HEK293 (cell line): ENCODE measurements around the gene FLT3LG.
A peak's percentile ranks its signal among the peaks of the same experiment; 100 is the strongest.

Experiments used
- CTCF ChIA-PET: fragments of 350-600 bp; formaldehyde crosslinking; extraction: SDS; loops from one replicate; lab custom pipeline; 2021; ENCODE audit warnings: antibody characterized with exemption; lab: Yijun Ruan, JAX
- POLR2A ChIA-PET: fragments of 300-600 bp; formaldehyde crosslinking; extraction: SDS; loops from one replicate; lab custom pipeline; 2020; ENCODE audit warnings: antibody characterized with exemption, inconsistent platforms; lab: Yijun Ruan, JAX
- H3K27ac ChIP-seq: fragments of 200-500 bp; sonication (Bioruptor generic); 2 replicates; pipeline ENCODE4 v1.5.1; 2014; ENCODE audit warnings: low read depth, low read length, control low read depth, inconsistent platforms; ENCODE audit errors: extremely low read depth
- H3K36me3 ChIP-seq, 2 experiments: fragments of 200-500 bp in 1 of 2; sonication (Bioruptor generic) in 1 of 2; 1 replicate in 1 of 2; 2 replicates in 1 of 2; pipeline ENCODE4 v1.5.1; 2014 to 2017; ENCODE audit warnings: inconsistent platforms in 2 of 2, low read length in 2 of 2; ENCODE audit not compliant: control insufficient read depth in 2 of 2, insufficient read depth in 1 of 2
- H3K4me1 ChIP-seq: fragments of 200-500 bp; sonication (Bioruptor generic); 2 replicates; pipeline ENCODE4 v1.5.1; 2014; ENCODE audit warnings: mild to moderate bottlenecking, low read length, inconsistent platforms; ENCODE audit not compliant: control insufficient read depth, insufficient read depth
- H3K4me3 ChIP-seq: 2 replicates; pipeline ENCODE4 v1.5.1; 2011; ENCODE audit warnings: low read depth, mild to moderate bottlenecking, control low read depth, low read length, moderate library complexity
- H3K9me3 ChIP-seq: fragments of 200-500 bp; sonication (Bioruptor generic); 2 replicates; pipeline ENCODE4 v1.5.1; 2014; ENCODE audit warnings: low read depth, low read length, inconsistent platforms; ENCODE audit not compliant: control insufficient read depth, insufficient read depth
- GLI4 ChIP-seq: fragments of 450-650 bp; formaldehyde crosslinking; IDR thresholded peaks from 2 replicates; pipeline ENCODE4 v1.5.1; 2016; ENCODE audit warnings: missing biosample characterization, missing genetic modification characterization
- HOXA7 ChIP-seq: sonication (generic); formaldehyde crosslinking; IDR thresholded peaks from 2 replicates; pipeline ENCODE4 v1.8.1; 2022; ENCODE audit warnings: missing genetic modification reagents, borderline replicate concordance
- MZF1 ChIP-seq: fragments of 450-650 bp; formaldehyde crosslinking; IDR thresholded peaks from 2 replicates; pipeline ENCODE4 v1.5.1; 2017; ENCODE audit warnings: missing biosample characterization, missing genetic modification characterization, borderline replicate concordance
- SP7 ChIP-seq: fragments of 450-650 bp; formaldehyde crosslinking; IDR thresholded peaks from 2 replicates; pipeline ENCODE4 v1.5.1; 2016; ENCODE audit warnings: missing biosample characterization, missing genetic modification characterization
- WT1 ChIP-seq: fragments of 450-650 bp; formaldehyde crosslinking; IDR thresholded peaks from 2 replicates; pipeline ENCODE4 v1.5.1; 2016; ENCODE audit warnings: missing biosample characterization, missing genetic modification characterization
- YY1 ChIP-seq: fragments of 450-650 bp; formaldehyde crosslinking; IDR thresholded peaks from 2 replicates; pipeline ENCODE4 v1.5.1; 2018; ENCODE audit warnings: missing biosample characterization, missing genetic modification characterization
- ZBTB17 ChIP-seq: fragments of 450-650 bp; formaldehyde crosslinking; IDR thresholded peaks from 2 replicates; pipeline ENCODE4 v1.5.1; 2016; ENCODE audit warnings: missing biosample characterization, missing genetic modification characterization
- ZFP69B ChIP-seq: fragments of 450-650 bp; formaldehyde crosslinking; IDR thresholded peaks from 2 replicates; pipeline ENCODE4 v1.5.1; 2016; ENCODE audit warnings: missing biosample characterization, missing genetic modification characterization
- ZNF146 ChIP-seq: fragments of 450-650 bp; formaldehyde crosslinking; IDR thresholded peaks from 2 replicates; pipeline ENCODE4 v1.5.1; 2016; ENCODE audit warnings: missing biosample characterization, missing genetic modification characterization
- ZNF366 ChIP-seq: fragments of 450-650 bp; formaldehyde crosslinking; conservative IDR thresholded peaks from 2 replicates; pipeline ENCODE4 v1.5.1; 2016; ENCODE audit warnings: missing biosample characterization, missing genetic modification characterization
- ZNF391 ChIP-seq: fragments of 450-650 bp; formaldehyde crosslinking; IDR thresholded peaks from 2 replicates; pipeline ENCODE4 v1.5.1; 2016; ENCODE audit warnings: low read depth, missing biosample characterization, missing genetic modification characterization, borderline replicate concordance
- ZNF394 ChIP-seq: fragments of 450-650 bp; formaldehyde crosslinking; IDR thresholded peaks from 2 replicates; pipeline ENCODE4 v1.5.1; 2016; ENCODE audit warnings: missing biosample characterization, missing genetic modification characterization, mild to moderate bottlenecking, moderate library complexity, borderline replicate concordance
- ZNF521 ChIP-seq: fragments of 450-650 bp; formaldehyde crosslinking; IDR thresholded peaks from 2 replicates; pipeline ENCODE4 v1.5.1; 2017; ENCODE audit warnings: missing biosample characterization, mild to moderate bottlenecking, missing genetic modification characterization
- ZNF549 ChIP-seq: fragments of 450-650 bp; IDR thresholded peaks from 2 replicates; pipeline ENCODE4 v1.5.1; 2018; ENCODE audit warnings: missing biosample characterization, missing genetic modification characterization, mild to moderate bottlenecking, inconsistent platforms, moderate library complexity
- ZNF645 ChIP-seq: fragments of 450-650 bp; formaldehyde crosslinking; IDR thresholded peaks from 2 replicates; pipeline ENCODE4; 2016; ENCODE audit warnings: missing biosample characterization, missing genetic modification characterization
- ZNF660 ChIP-seq: fragments of 450-650 bp; IDR thresholded peaks from 2 replicates; pipeline ENCODE4 v1.5.1; 2018; ENCODE audit warnings: missing biosample characterization, mild to moderate bottlenecking, missing genetic modification characterization
- ZNF830 ChIP-seq: fragments of 450-650 bp; IDR thresholded peaks from 2 replicates; pipeline ENCODE4 v1.5.0; 2018; ENCODE audit warnings: missing biosample characterization, missing genetic modification characterization, low read depth, mild to moderate bottlenecking, moderate library complexity
- ZSCAN5A ChIP-seq: fragments of 450-650 bp; formaldehyde crosslinking; IDR thresholded peaks from 2 replicates; pipeline ENCODE4 v1.5.1; 2016; ENCODE audit warnings: missing biosample characterization, missing genetic modification characterization
- ZXDB ChIP-seq: fragments of 450-650 bp; formaldehyde crosslinking; IDR thresholded peaks from 2 replicates; pipeline ENCODE4 v1.5.1; 2016; ENCODE audit warnings: missing biosample characterization, missing genetic modification characterization
- TF ChIP-seq, protein P1 (sequence below): fragments of 450-650 bp; formaldehyde crosslinking; IDR thresholded peaks from 2 replicates; pipeline ENCODE4 v1.5.1; 2016; ENCODE audit warnings: missing biosample characterization, missing genetic modification characterization
- TF ChIP-seq, protein P2 (sequence below): fragments of 450-650 bp; formaldehyde crosslinking; IDR thresholded peaks from 2 replicates; pipeline ENCODE4 v1.5.1; 2016; ENCODE audit warnings: missing biosample characterization, missing genetic modification characterization
- TF ChIP-seq, protein P3 (sequence below): fragments of 450-650 bp; formaldehyde crosslinking; IDR thresholded peaks from 2 replicates; pipeline ENCODE4 v1.5.1; 2016; ENCODE audit warnings: missing biosample characterization, missing genetic modification characterization

FLT3LG gene

GRCh38 chr19:49475191-49475917, 1.3 kb downstream of the FLT3LG start (continued):
- TF ChIP-seq ZNF645 (no peak), MZF1 (tag by site-specific recombination) (no peak), ZNF366 (tag by site-specific recombination) (peak; percentile 60), YY1 (tag by site-specific recombination) (no peak)
- TF ChIP-seq, protein P1, sequence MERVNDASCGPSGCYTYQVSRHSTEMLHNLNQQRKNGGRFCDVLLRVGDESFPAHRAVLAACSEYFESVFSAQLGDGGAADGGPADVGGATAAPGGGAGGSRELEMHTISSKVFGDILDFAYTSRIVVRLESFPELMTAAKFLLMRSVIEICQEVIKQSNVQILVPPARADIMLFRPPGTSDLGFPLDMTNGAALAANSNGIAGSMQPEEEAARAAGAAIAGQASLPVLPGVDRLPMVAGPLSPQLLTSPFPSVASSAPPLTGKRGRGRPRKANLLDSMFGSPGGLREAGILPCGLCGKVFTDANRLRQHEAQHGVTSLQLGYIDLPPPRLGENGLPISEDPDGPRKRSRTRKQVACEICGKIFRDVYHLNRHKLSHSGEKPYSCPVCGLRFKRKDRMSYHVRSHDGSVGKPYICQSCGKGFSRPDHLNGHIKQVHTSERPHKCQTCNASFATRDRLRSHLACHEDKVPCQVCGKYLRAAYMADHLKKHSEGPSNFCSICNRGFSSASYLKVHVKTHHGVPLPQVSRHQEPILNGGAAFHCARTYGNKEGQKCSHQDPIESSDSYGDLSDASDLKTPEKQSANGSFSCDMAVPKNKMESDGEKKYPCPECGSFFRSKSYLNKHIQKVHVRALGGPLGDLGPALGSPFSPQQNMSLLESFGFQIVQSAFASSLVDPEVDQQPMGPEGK (tag by site-specific recombination): peak; percentile 70

DNA sequence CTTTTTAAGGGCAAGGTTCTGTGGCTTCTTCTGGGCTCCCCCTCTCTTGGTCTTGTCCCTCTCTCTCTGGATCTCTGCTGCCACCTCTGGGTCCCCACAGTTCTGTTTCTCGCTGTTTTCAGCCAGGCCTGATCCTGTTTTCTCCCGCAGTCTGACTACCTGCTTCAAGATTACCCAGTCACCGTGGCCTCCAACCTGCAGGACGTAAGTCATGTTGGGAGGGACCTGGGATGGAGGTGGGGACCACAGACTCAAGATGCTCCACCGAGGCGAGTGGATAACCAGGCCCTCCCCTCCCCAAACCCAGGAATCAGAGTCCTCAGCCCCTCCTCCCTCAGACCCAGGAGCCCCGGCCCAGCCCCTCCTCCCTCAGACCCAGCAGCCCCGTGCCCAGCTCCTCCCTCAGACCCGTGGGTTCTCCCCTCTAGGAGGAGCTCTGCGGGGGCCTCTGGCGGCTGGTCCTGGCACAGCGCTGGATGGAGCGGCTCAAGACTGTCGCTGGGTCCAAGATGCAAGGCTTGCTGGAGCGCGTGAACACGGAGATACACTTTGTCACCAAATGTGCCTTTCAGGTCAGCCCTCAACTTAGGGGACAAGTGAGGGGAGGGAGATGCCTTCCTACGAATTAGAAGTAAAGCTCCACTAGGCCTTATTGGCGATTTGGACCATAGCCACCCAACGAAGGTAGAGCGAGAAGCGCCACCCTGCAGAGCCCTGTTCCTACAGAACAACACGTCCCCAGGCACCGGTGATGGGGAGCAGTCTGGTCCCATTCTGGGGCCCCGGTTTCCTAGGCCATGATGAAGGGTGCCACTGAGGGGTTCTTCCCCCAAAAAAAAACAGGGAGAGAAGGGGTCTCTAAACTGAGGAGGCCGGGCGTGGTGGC, 2.2 kb downstream of the FLT3LG start:
- Histone ChIP-seq H3K27ac (no peak overlapping the region), H3K36me3 (no peaks in the 10 kb centered on the region), H3K9me3 (no peaks in the 10 kb centered on the region), H3K4me1 (no peaks in the 10 kb centered on the region), H3K4me3 (no peak overlapping the region)
- ChIA-PET POLR2A (interaction anchor here (0.5 to 1.8 kb wide), 5 partner anchors 11 to 1436 kb away, joined by 5 to 9 read pairs (median 5); partner anchors contain the start of genes ALDH16A1 and RPL13A), CTCF (interaction anchor here (0.5 to 2.9 kb wide), 20 partner anchors 10 to 210 kb away, joined by 3 to 24 read pairs (median 4); partner anchors contain the start of genes ALDH16A1, KASH5 and PIH1D1)
- TF ChIP-seq ZXDB (tag by site-specific recombination) (peak; percentile 84), ZNF146 (tag by site-specific recombination) (no peak), GLI4 (tag by site-specific recombination) (no peak), ZNF660 (no peak), WT1 (no peak), ZSCAN5A (tag by site-specific recombination) (no peak), ZNF830 (tag by site-specific recombination) (no peak), ZNF521 (no peak), ZNF391 (tag by site-specific recombination) (no peak), SP7 (tag by site-specific recombination) (no peak), ZBTB17 (tag by site-specific recombination) (peak; percentile 68; the same call in 1 of the 2 replicates), HOXA7 (CRISPR knock-in tag) (no peak), ZFP69B (tag by site-specific recombination) (peak; percentile 88), ZNF394 (tag by site-specific recombination) (peak; percentile 99), ZNF549 (tag by site-specific recombination) (no peak)
- TF ChIP-seq, protein P2, sequence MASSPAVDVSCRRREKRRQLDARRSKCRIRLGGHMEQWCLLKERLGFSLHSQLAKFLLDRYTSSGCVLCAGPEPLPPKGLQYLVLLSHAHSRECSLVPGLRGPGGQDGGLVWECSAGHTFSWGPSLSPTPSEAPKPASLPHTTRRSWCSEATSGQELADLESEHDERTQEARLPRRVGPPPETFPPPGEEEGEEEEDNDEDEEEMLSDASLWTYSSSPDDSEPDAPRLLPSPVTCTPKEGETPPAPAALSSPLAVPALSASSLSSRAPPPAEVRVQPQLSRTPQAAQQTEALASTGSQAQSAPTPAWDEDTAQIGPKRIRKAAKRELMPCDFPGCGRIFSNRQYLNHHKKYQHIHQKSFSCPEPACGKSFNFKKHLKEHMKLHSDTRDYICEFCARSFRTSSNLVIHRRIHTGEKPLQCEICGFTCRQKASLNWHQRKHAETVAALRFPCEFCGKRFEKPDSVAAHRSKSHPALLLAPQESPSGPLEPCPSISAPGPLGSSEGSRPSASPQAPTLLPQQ: peak; percentile 87
- TF ChIP-seq, protein P3, sequence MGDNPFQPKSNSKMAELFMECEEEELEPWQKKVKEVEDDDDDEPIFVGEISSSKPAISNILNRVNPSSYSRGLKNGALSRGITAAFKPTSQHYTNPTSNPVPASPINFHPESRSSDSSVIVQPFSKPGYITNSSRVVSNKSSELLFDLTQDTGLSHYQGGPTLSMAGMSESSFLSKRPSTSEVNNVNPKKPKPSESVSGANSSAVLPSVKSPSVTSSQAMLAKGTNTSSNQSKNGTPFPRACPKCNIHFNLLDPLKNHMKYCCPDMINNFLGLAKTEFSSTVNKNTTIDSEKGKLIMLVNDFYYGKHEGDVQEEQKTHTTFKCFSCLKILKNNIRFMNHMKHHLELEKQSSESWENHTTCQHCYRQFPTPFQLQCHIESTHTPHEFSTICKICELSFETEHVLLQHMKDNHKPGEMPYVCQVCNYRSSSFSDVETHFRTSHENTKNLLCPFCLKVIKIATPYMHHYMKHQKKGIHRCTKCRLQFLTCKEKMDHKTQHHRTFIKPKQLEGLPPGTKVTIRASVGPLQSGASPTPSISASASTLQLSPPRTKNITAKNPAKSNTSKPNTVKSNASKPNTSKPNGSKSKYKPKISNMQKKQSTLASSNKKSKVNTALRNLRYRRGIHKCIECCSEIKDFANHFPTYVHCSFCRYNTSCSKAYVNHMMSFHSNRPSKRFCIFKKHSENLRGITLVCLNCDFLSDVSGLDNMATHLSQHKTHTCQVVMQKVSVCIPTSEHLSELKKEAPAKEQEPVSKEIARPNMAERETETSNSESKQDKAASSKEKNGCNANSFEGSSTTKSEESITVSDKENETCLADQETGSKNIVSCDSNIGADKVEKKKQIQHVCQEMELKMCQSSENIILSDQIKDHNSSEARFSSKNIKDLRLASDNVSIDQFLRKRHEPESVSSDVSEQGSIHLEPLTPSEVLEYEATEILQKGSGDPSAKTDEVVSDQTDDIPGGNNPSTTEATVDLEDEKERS (tag by site-specific recombination): no peak
